ENCODE data around the gene FGD5.

- TF ChIP-seq CTCF (IDR thresholded peaks at IDR 0.05): no peak
- TF ChIP-seq EZH2 (IDR thresholded peaks at IDR 0.05; ENCODE audit: borderline replicate concordance, insufficient read depth, low read depth, low read length, poor library complexity, severe bottlenecking): no peak
These were observed 30.1 kb downstream of the FGD5 start for GRCh38 chr3:14848906-14849305.
